LNCaP clone FGC (cell line): Measurements from ENCODE around the gene VIM.
"Not testable (repeated sequence)": the region's sequence is repeated elsewhere in the genome, so short reads cannot be mapped to it uniquely, and the experiment has no call there.

Experiments used
- DNase-seq: peaks from one replicate; pipeline ENCODE4 v3.0.0-alpha.2; 2011; ENCODE audit warnings: low read depth
- H3K4me3 ChIP-seq: 2 replicates; pipeline ENCODE4 v1.5.1; 2011; ENCODE audit warnings: mild to moderate bottlenecking, low read depth, low read length, control low read depth
- TF ChIP-seq, protein P1 (sequence below): IDR thresholded peaks from 2 replicates; pipeline ENCODE4 v1.5.1; 2012; ENCODE audit warnings: mild to moderate bottlenecking; ENCODE audit not compliant: control insufficient read depth, insufficient read depth; ENCODE audit errors: extremely low read depth

Gene VIM

DNA sequence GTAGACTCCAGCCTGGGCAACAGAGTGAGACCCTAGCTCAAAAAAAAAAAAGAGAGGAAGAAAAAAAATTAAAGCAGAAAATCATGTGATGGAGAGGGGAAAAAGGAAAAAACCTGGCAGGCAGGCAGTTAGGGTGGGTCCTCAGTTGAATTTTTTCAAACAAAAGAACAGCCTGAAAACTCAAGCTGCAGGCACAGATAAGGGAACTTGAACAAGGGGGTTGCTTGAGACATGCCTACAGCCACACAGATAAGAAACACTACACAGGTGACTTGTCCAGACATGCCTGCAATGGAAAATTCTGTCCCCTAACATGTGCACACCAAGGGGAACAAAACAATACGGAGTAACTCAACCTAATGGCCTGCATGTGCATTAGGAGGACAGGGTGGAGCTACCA lies 19.2 kb downstream of the VIM start:
- DNase-seq = no peak
- TF ChIP-seq, protein P1, sequence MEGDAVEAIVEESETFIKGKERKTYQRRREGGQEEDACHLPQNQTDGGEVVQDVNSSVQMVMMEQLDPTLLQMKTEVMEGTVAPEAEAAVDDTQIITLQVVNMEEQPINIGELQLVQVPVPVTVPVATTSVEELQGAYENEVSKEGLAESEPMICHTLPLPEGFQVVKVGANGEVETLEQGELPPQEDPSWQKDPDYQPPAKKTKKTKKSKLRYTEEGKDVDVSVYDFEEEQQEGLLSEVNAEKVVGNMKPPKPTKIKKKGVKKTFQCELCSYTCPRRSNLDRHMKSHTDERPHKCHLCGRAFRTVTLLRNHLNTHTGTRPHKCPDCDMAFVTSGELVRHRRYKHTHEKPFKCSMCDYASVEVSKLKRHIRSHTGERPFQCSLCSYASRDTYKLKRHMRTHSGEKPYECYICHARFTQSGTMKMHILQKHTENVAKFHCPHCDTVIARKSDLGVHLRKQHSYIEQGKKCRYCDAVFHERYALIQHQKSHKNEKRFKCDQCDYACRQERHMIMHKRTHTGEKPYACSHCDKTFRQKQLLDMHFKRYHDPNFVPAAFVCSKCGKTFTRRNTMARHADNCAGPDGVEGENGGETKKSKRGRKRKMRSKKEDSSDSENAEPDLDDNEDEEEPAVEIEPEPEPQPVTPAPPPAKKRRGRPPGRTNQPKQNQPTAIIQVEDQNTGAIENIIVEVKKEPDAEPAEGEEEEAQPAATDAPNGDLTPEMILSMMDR = no peak
- no peak overlapping the region for H3K4me3 ChIP-seq

DNA sequence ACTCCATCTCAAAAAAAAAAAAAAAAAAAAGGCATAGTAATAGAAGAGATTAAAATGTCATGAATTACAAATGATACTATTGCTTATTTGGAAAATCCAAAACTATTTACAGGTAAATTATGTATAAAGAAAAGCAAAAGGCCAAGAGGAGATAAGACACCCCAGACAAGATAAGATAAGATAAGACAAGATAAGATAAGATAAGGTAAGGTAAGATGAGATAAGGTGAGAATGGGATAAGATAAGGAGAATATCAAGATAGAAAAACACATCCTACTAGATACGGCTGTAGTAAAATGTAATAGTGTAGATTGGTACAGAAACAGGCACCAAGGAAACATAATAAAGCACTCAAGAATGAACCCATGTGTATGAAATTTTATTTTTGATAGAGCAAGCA lies 20.9 kb downstream of the VIM start:
- TF ChIP-seq, protein P1 = no peak
- no peak for DNase-seq
- no peak overlapping the region for H3K4me3 ChIP-seq

DNA sequence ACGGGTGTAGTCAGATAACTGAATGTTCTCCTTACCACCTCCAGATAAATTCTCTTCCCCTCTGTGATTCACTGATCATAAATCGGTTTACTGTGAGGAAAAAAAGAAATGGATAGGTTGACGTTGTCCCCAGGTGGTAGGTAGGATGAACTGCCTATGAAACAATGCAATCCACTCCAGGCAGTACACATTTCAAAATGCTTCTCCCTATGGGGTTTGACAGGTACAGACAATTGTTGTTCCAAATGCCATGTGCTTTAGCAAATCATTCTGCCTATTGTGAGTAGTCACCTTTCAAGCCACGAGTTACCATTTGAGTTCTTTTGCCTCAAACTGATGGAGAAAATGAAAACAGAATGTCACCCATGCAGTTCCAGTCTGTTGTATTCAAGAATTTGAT lies 21.8 kb downstream of the VIM start:
- H3K4me3 ChIP-seq = no peak overlapping the region
- TF ChIP-seq, protein P1 = peak; percentile 40
- DNase-seq = no peak

DNA sequence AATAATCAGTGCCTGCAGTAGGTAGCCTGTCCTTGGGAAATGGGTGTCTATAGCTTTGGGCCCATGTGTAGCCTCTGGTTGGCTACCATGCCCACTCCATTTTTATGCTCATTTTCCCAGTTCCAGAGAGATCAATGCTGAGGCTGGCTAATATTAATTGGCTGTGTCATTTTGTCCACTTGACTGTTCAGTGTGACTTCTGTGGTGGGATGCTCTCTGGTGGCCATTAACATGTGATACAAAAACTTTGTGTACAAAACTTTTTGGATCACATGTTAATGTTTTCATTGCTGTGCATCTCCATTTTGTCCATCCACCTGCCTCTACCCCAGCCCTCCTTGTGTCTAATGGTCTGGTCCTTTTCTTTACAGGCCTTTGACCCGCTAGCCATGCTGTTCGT lies 22.7 kb downstream of the VIM start:
- H3K4me3 ChIP-seq = no peak overlapping the region
- TF ChIP-seq, protein P1 = peak; percentile 16; the same call in 1 of the 2 replicates
- no peak for DNase-seq

DNA sequence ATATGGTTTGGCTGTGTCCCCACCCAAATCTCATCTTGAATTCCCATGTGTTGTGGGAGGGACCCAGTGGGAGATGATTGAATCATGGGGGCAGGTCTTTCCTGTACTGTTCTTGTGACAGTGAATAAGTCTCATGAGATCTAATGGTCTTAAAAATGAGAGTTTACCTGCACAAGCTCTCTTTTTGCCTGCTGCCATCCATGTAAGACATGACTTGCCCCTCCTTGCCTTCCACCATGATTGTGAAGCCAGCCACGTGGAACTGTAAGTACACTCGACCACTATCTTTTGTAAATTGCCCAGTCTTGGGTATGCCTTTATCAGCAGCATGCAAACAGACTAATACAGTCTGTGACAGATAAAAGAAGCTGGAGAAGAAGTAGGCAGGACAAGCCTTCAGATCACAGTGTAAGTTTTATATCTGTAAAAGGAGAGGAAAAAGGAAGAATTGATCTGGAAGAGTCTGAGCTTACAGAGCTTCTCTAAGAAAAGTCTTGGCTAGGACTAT lies 26.6 kb downstream of the VIM start:
- not testable (repeated sequence) for DNase-seq

DNA sequence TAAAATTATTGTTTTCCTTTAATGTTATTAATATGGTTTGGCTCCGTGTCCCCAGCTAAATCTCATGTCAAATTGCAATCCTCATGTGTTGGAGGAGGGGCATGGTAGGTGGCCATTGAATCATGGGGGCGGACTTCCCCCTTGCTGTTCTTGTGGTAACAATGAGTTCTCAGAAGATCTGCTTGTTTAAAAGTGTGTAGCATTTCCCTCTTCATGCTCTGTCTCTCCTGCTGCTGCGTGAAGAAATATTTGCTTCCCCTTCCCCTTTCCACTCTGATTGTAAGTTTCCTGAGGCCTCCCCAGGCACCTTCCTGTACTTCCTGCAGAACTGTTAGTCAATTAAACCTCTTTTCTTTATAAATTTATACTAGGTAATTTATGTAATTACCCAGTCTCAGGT lies 27.5 kb downstream of the VIM start:
- no peak overlapping the region for H3K4me3 ChIP-seq
- no peak for DNase-seq
- TF ChIP-seq, protein P1 = no peak

More for the DNA sequence above, 26.6 kb downstream of the VIM start:
- not testable (repeated sequence) for H3K4me3 ChIP-seq

DNA sequence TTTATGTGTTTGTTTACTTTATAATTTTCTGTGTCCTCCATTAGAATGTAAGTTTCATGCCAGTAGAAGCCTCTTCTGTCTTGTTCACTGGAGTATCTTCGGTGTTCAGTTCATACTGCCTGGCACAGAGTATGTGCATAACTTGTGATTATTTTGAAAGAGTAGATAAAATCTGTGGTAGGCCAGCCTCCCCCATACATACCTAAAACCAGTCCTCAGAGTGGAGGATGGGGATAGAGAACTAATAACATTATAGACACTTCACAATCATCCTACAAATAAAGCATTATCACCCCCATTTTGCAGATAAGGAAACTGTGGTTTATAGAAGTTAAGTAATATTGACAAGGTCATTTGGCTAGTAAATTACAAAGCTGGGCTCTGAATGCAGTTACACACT lies 28.0 kb downstream of the VIM start:
- DNase-seq = no peak
- TF ChIP-seq, protein P1 = no peak
- H3K4me3 ChIP-seq = no peak overlapping the region
